HG02981 (cell line): ENCODE results near the gene ABLIM2.

Experiments used
- ATAC-seq: cut with Tn5 transposase; IDR thresholded peaks from one replicate; pipeline ENCODE4 v1.9.1; 2021; ENCODE audit warnings: mild to moderate bottlenecking, moderate library complexity; ENCODE audit not compliant: unreplicated experiment

Gene ABLIM2

DNA sequence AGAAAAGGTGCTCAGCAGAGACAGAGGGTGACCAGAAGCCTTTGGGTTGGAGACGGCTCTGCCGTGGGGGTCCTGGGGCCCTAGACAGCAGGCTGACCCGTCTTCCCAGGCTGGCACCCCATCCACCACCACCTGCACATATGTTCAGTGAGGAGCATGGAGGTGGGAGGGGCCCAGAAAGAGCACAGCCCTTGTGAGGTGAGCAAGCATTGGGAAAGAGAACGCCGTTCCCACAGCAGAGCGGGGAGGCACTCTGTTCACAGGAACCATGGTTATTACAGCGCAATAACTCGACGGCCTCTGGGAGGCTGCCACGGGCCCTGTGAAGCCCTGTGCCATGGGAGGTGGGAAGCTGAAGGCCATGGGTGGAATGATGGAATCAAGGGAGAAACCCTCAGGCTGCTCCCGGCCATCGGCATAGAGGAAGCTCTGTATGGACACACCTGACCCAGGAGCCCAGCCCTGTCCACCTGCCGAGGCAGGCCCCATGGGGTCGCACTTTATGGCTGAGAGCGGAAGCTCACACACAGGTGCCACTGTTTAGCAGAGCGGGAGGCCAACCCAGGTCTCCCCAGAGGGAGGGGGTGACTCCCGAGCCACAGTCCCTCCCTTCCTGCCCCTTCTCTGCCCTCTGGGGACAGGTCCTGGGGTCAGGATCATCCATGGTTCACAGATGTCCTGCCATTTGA, 125.4 kb downstream of the ABLIM2 start:
- ATAC-seq = no peak

- no peak for ATAC-seq
These were observed 126.2 kb downstream of the ABLIM2 start for GRCh38 chr4:8032381-8032780.

DNA sequence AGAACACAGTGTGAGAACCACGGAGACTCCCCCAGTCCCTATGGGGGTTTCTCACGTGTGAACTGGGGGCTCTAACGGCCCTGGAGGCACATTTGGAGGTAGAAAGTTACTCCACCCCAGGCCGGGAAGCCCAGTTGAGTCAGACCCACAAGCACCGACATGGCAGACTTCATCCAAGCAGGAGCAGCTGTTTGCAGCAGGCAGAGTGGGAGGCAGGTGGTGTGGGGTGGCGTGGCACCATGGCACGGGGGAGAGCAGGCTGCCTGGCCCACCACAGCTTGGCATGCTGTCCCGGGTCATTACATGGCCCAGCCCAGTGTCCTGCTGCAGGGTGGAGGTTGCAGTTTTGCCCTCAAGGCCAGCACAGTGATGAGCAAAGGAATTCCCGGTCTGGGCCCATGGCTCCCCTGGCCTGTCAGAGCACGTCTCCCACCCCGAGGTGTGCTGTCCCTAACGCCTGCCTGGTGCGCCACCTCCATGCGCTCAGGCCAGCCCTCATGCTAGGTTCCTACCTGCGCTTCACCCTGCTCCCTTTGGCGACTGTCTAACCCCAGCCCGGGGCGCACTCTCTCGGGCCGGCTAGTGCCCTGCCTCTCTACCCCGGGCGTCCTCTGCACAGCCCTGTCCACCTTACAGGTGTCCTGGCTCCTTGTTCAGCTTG, 128.4 kb downstream of the ABLIM2 start:
- ATAC-seq = no peak

- ATAC-seq = no peak
These were observed 128.9 kb downstream of the ABLIM2 start for GRCh38 chr4:8029689-8030088.

GRCh38 chr4:8028884-8029568, 129.6 kb downstream of the ABLIM2 start:
- ATAC-seq = no peak

GRCh38 chr4:8028368-8028767, 130.2 kb downstream of the ABLIM2 start:
- no peak for ATAC-seq

GRCh38 chr4:8026453-8026852, 132.2 kb downstream of the ABLIM2 start:
- no peak for ATAC-seq

- no peak for ATAC-seq
These were observed 132.9 kb downstream of the ABLIM2 start for GRCh38 chr4:8025668-8026067.

GRCh38 chr4:8024073-8024786, 134.4 kb downstream of the ABLIM2 start:
- ATAC-seq = no peak

GRCh38 chr4:8023696-8024033, 134.9 kb downstream of the ABLIM2 start:
- no peak for ATAC-seq

DNA sequence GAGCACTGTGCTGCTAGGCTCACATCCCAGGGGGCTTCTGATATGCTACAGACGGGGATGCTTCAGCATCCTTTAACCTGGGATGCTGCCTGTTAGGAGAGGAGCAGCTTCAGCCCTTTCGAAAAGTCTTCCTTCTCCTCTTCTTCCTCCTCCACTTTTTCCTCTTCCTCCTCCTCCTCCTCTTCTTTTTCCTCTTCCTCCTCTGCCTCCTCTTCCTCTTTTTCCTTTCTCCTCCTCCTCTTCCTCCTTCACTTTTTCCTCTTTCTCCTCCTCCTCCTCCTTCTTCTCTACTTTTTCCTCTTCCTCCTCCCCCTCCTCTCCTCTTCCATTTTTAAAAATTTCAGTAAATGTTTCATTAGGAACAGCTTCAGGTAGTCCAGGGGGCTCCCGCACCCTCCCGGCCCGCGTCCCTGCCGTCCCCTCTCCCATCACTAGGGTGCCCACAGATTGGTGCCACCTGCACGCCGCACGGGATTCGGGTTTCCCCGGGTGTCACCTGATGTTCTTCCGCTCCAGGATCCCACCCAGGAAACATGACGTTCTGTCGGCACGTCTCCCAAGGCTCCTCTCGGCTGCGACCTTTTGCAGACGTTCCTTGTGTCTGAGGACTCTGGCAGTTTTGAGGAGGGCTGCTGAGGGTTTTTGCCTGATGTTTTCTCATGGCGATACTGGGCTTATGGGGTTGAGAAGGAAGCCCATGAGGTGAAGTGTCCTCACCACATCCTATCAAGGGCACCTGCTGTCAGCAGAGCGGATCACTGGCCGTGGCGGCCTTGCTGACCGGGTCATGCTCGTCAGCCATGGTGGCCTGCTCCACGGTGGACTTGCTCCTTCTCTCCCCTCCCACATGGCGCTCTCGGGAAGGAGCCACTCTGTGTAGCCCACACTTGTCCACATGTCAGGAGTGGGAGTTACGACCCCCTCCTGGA, 135.6 kb downstream of the ABLIM2 start:
- no peak for ATAC-seq

DNA sequence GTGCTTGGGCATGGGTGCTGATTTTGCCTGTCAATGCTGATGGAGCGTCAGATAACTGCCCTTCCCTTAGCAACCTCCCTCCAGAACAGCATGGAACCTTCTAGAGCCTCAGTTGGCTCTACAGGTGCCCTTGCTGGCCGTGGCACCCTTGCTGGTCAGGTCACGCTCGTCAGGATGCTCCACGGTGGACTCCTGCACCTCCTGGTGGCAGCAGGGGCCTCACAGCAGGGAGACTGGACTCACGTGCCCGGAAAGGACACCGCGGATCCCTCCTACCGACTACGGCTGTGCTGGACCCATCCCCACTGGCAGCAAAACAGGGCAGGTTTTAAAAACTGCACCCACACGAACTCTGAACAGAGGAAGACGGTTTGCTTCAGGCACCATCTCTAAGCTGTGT, 136.8 kb downstream of the ABLIM2 start:
- no peak for ATAC-seq

DNA sequence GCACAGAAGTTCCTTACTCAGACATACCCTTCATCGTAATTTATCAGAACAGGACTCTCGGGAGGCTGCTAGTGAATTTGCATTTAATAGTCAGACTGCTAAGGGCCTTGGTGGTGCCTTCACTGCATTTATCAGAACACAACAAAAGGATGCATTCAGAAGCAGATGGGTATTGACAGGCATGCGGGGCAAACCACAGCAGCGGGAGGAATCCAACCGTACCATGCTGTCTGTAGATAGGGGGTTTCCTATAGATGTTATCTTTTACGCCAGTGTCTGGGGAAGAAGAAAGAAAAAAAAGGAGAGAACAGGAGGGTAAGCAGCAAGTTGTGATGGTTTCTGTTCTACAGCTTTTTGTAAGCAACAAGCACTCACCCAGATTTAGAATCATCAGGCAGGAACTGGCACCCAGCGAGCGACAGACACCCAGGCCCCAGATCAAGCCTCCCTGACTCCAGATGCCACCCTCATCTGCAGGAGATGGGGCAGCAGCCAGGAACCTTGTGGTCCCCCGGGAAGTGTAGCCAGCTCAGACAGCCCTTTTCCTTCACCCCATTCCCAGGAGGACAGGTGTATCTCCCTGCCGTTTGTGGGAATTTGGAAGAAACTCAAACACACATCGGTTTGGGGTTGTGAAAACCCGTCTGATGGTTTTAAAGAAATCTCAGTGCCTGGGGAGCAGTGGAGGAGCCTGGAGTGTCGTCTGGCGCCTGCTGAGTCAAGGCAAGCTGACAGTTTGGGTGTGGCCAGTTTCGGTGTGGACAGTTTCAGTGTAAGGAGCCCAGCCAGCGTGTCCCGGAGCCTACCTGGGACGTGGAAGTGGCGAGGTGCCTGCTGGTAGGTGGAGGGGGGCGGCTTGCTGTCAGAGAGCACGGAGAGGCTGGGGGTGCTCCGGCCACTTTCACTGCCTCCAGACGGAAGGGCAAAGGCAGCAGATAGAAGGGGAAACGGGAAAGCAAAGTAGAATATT, 138.9 kb downstream of the ABLIM2 start:
- ATAC-seq = no peak

GRCh38 chr4:8016527-8016926, 142.1 kb downstream of the ABLIM2 start:
- ATAC-seq = no peak

GRCh38 chr4:8015512-8015911, 143.1 kb downstream of the ABLIM2 start:
- ATAC-seq = no peak

GRCh38 chr4:8013976-8014726, 144.5 kb downstream of the ABLIM2 start:
- no peak for ATAC-seq

DNA sequence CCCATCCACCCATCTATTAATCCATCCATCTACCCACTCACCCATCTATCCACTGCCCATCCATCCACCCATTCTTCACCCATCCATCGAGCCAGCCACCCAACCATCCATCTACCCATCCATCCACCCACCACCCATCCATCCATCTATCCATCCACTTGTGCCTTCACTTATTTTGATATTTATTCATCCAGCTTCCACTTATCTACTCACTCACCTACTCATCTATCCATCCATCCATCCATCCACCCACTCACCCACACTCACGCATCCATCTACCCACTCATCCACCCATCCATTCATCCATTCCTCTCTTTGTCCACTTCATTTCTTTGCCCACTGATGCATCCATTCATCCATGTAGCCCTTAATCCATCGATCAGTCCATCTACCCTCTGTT, 146.1 kb downstream of the ABLIM2 start:
- no peak for ATAC-seq

DNA sequence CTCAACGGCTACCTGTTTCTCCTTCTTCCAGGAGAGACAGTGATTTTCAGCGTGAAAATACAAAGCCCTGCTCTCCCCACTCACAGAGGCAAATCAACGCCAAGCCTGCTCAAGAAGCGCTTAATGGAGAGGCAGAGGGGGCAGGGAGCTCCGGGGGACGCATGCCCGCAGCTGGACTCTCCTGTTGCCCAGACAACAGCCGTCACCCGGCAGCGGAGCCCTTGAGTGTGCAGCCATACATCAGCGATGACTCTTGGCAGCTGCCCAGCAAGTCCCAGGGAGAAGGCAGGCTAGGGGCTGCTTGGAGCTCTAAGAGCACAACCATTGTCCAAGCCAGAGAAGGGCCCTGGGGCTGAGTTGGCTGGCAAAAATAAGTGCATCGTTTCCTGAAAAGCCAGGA, 148.0 kb downstream of the ABLIM2 start:
- no peak for ATAC-seq
